CD14-positive monocyte (primary cell): ENCODE data around the gene COL11A1. TPM values are rescaled to one million over a fixed set of nuclear protein-coding genes. Genes with fewer than 3 reads are reported as not detected.

Experiments
- DNase-seq, 3 donors: peaks; one replicate each; pipeline ENCODE4 v3.0.0-alpha.2; 2011 to 2022
- H2AFZ ChIP-seq: 2 replicates; pipeline ENCODE4 v1.6.0; 2012; ENCODE audit warnings: mild to moderate bottlenecking, low read depth, low read length, inconsistent platforms; ENCODE audit not compliant: insufficient read depth, poor library complexity, severe bottlenecking
- H3K27ac ChIP-seq, 2 donors: 1 replicate in 1 of 2; 2 replicates in 1 of 2; pipeline ENCODE4 v1.5.1; 2012 to 2013; ENCODE audit warnings: low read length in 2 of 2, control low read depth in 1 of 2, inconsistent platforms in 1 of 2, low read depth in 1 of 2, mild to moderate bottlenecking in 1 of 2
- H3K27me3 ChIP-seq, 2 donors: one replicate each; pipeline versions ENCODE4 v1.6.0 to v1.6.1; 2011 to 2013; ENCODE audit warnings: low read length in 2 of 2; ENCODE audit not compliant: control insufficient read depth in 2 of 2, insufficient read depth in 2 of 2
- H3K36me3 ChIP-seq, 2 donors: replicated peaks in 1 of 2; 1 replicate in 1 of 2; 2 replicates in 1 of 2; pipeline versions ENCODE4 v1.5.1 to v1.6.1; 2012 to 2013; ENCODE audit warnings: low read length in 2 of 2, control low read depth in 1 of 2, inconsistent platforms in 1 of 2, mild to moderate bottlenecking in 1 of 2; ENCODE audit not compliant: insufficient read depth in 2 of 2, control insufficient read depth in 1 of 2
- H3K4me1 ChIP-seq, 2 donors: 1 replicate in 1 of 2; 2 replicates in 1 of 2; pipeline versions ENCODE4 v1.5.1 to v1.6.1; 2012 to 2013; ENCODE audit warnings: low read length in 2 of 2, control low read depth in 1 of 2, inconsistent platforms in 1 of 2, mild to moderate bottlenecking in 1 of 2, moderate library complexity in 1 of 2; ENCODE audit not compliant: insufficient read depth in 2 of 2, control insufficient read depth in 1 of 2
- H3K4me2 ChIP-seq: replicated peaks from 2 replicates; pipeline ENCODE3; 2012; ENCODE audit warnings: low read length, moderate library complexity, mild to moderate bottlenecking; ENCODE audit not compliant: poor library complexity, severe bottlenecking; ENCODE audit errors: extremely low read depth
- H3K4me3 ChIP-seq, 3 experiments: fragments of 200-600 bp in 1 of 3; sonication (generic) in 1 of 3; replicated peaks in 1 of 3; 1 replicate in 2 of 3; 2 replicates in 1 of 3; pipeline ENCODE4 v1.5.1; 2011 to 2013; ENCODE audit warnings: low read length in 3 of 3, mild to moderate bottlenecking in 3 of 3, control low read depth in 2 of 3, low read depth in 2 of 3, inconsistent platforms in 1 of 3, moderate library complexity in 1 of 3
- H3K79me2 ChIP-seq: 2 replicates; pipeline ENCODE4 v1.6.0; 2012; ENCODE audit warnings: mild to moderate bottlenecking, control low read depth, inconsistent platforms, low read length, moderate library complexity; ENCODE audit not compliant: insufficient read depth
- H3K9ac ChIP-seq: 2 replicates; pipeline ENCODE4 v1.6.0; 2017; ENCODE audit warnings: low read length, mild to moderate bottlenecking; ENCODE audit not compliant: insufficient read depth, poor library complexity, severe bottlenecking
- H3K9me3 ChIP-seq, 2 donors: replicated peaks in 1 of 2; 1 replicate in 1 of 2; 2 replicates in 1 of 2; pipeline versions ENCODE4 v1.5.1 to v1.6.1; 2012 to 2013; ENCODE audit warnings: low read length in 2 of 2, control low read depth in 1 of 2; ENCODE audit not compliant: control insufficient read depth in 1 of 2, insufficient read depth in 1 of 2
- H4K20me1 ChIP-seq: 2 replicates; pipeline ENCODE4 v1.6.0; 2012; ENCODE audit warnings: mild to moderate bottlenecking, low read length, control low read depth, moderate library complexity; ENCODE audit not compliant: insufficient read depth
- H3K27ac Mint-ChIP-seq, 7 donors: one replicate each; pipeline ENCODE4 v1.8.0; 2020; ENCODE audit warnings: mild to moderate bottlenecking in 7 of 7, mixed read lengths in 7 of 7, moderate library complexity in 6 of 7, inconsistent platforms in 2 of 7
- H3K27me3 Mint-ChIP-seq, 3 donors: one replicate each; pipeline ENCODE4 v1.8.0; 2021 to 2022; ENCODE audit warnings: low read depth in 3 of 3, mild to moderate bottlenecking in 3 of 3, mixed read lengths in 3 of 3, moderate library complexity in 3 of 3, inconsistent platforms in 1 of 3
- H3K36me3 Mint-ChIP-seq, 2 donors: one replicate each; pipeline ENCODE4 v1.8.0; 2020; ENCODE audit warnings: mixed read lengths in 2 of 2, inconsistent platforms in 1 of 2, mild to moderate bottlenecking in 1 of 2
- H3K4me1 Mint-ChIP-seq: one replicate; pipeline ENCODE4 v1.8.0; 2020; ENCODE audit warnings: mild to moderate bottlenecking, mixed read lengths
- H3K4me3 Mint-ChIP-seq, 2 donors: one replicate each; pipeline ENCODE4 v1.8.0; 2020; ENCODE audit warnings: mild to moderate bottlenecking in 2 of 2, mixed read lengths in 2 of 2, moderate library complexity in 1 of 2
- H3K9me3 Mint-ChIP-seq, 7 donors: one replicate each; pipeline ENCODE4 v1.8.0; 2020 to 2022; ENCODE audit warnings: mixed read lengths in 7 of 7, mild to moderate bottlenecking in 6 of 7, moderate library complexity in 6 of 7, inconsistent platforms in 2 of 7
- WGBS: methylation state at CpG from one replicate; pipeline ENCODE4 v1.1.5; 2013; ENCODE audit warnings: missing lambda C conversion rate; ENCODE audit not compliant: insufficient coverage; 5-methylcytosine and 5-hydroxymethylcytosine counted together
- intact Hi-C, 2 donors: fragments of 100-400 bp; cut with micrococcal nuclease; formaldehyde crosslinking; loops; one replicate each; pipeline versions ENCODE4 v1.15.0 to v1.15.1; 2023
- polyA plus RNA-seq, 3 donors: library from polyadenylated mRNA; depleted of rRNA in 1 of 3; unstranded in 2 of 3; stranded (reverse) in 1 of 3; fragments of 300-500 nt in 2 of 3; fragments of >200 nt in 1 of 3; fragmentation: Illumina TruSeq in 2 of 3; gene quantifications; 1 replicate in 2 of 3; 2 replicates in 1 of 3; pipeline ENCODE4 v1.2.3, GENCODE V29; 2012 to 2021
- TF ChIP-seq, protein P1 (sequence below): fragments of 200-600 bp; IDR thresholded peaks from one replicate; pipeline ENCODE4 v1.8.0; 2022; ENCODE audit warnings: antibody characterized with exemption, mild to moderate bottlenecking

Gene COL11A1
- polyA plus RNA-seq, 3 donors, result not detected

DNA sequence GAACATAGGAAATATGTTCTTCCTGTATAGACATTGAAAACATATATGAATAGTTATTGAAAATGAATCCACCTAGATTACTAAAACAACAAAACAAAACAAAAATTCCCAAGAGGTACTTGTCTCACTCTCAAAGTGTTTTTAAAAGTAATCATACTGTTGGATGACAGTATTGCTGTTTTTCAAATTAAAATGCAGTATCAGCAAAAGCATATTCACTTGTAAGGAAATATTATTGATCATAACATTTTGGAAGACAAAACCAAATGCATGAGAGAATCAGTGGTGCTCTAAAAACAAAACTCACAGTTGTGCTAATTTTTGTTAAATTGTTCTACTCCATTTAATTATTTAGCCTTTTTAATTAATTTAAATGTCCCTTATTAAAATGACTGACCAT is 131.0 kb downstream of the COL11A1 start:
- Histone ChIP-seq H3K9ac (no peak overlapping the region), H3K4me3 (no peak overlapping the region), H3K4me2 (no peak overlapping the region), H3K36me3 (no peaks in the 10 kb centered on the region), H3K4me1 (no peaks in the 10 kb centered on the region), H4K20me1 (no peaks in the 10 kb centered on the region), H3K79me2 (no peaks in the 10 kb centered on the region), H3K27me3 (no peaks in the 10 kb centered on the region), H3K9me3 (no peaks in the 10 kb centered on the region), H3K27ac (no peak overlapping the region), H2AFZ (no peak overlapping the region)
- Mint-ChIP-seq H3K4me3 (no peak overlapping the region), H3K36me3 (no peaks in the 10 kb centered on the region), H3K27ac (no peak overlapping the region), H3K4me1 (no peaks in the 10 kb centered on the region), H3K27me3 (no peaks in the 10 kb centered on the region), H3K9me3 (no peaks in the 10 kb centered on the region)
- TF ChIP-seq, protein P1, sequence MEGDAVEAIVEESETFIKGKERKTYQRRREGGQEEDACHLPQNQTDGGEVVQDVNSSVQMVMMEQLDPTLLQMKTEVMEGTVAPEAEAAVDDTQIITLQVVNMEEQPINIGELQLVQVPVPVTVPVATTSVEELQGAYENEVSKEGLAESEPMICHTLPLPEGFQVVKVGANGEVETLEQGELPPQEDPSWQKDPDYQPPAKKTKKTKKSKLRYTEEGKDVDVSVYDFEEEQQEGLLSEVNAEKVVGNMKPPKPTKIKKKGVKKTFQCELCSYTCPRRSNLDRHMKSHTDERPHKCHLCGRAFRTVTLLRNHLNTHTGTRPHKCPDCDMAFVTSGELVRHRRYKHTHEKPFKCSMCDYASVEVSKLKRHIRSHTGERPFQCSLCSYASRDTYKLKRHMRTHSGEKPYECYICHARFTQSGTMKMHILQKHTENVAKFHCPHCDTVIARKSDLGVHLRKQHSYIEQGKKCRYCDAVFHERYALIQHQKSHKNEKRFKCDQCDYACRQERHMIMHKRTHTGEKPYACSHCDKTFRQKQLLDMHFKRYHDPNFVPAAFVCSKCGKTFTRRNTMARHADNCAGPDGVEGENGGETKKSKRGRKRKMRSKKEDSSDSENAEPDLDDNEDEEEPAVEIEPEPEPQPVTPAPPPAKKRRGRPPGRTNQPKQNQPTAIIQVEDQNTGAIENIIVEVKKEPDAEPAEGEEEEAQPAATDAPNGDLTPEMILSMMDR, result no peak
- no peak for DNase-seq
- intact Hi-C loops, result no loop called here

DNA sequence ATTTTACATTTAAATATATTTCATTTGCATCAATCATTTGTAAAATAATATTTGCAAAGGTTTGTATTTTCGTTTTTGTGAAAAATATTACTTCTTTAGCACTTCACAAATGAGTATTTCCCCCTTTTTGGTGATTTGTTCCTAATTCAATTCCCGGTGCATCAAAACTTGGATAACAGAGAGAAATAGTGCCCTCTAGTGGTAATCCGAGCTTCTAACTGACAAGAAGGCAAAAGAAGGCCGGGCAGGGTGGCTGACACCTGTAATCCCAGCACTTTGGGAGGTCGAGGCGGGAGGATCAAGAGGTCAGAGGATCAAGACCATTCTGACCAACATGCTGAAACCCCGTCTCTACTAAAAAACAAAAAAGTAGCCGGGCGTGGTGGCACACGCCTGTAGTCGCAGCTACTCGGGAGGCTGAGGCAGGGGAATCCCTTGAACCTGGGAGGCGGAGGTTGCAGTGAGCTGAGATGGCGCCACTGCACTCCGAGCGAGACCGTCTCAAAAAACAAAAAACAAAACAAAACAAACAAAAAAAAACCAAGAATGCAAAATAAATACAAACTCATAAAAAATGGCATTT is 137.7 kb downstream of the COL11A1 start:
- H3K36me3 ChIP-seq, result no peaks in the 10 kb centered on the region
- no peak overlapping the region for H3K27ac ChIP-seq
- no peak overlapping the region for H3K4me2 ChIP-seq
- no peaks in the 10 kb centered on the region for H4K20me1 ChIP-seq
- H3K9me3 ChIP-seq, result no peaks in the 10 kb centered on the region
- H3K4me3 ChIP-seq, result no peak overlapping the region
- TF ChIP-seq, protein P1, result peak; percentile 58
- H3K4me3 Mint-ChIP-seq, result no peak overlapping the region
- no peaks in the 10 kb centered on the region for H3K27me3 Mint-ChIP-seq
- no peaks in the 10 kb centered on the region for H3K36me3 Mint-ChIP-seq
- H3K4me1 Mint-ChIP-seq, result no peaks in the 10 kb centered on the region
- H3K27ac Mint-ChIP-seq, result no peak overlapping the region
- 66% methylated on average over 16 of the region's 17 CpGs for WGBS
- peak in 2 of 3 donors; percentile 1 to 8 for DNase-seq
- no peak overlapping the region for H3K9ac ChIP-seq
- intact Hi-C loops, result no loop called here
- H3K9me3 Mint-ChIP-seq, result peaks cover 0 to 2% (median 0%) of the 10 kb centered on the region in 7 donors
- H2AFZ ChIP-seq, result no peak overlapping the region
- H3K27me3 ChIP-seq, result no peaks in the 10 kb centered on the region
- H3K4me1 ChIP-seq, result no peaks in the 10 kb centered on the region
- H3K79me2 ChIP-seq, result no peaks in the 10 kb centered on the region
